Tibial artery (tissue), 4 donors: ENCODE measurements around the gene MGP.

ENCODE experiments used
- DNase-seq, 2 donors: peaks; one replicate each; pipeline ENCODE4 v3.0.0-alpha.2; 2019
- H3K27ac ChIP-seq, 2 donors: fragments of 200-600 bp; sonication (generic) in 1 of 2; 1 replicate in 1 of 2; 2 replicates in 1 of 2; pipeline ENCODE4 v1.5.1; 2018 to 2019; ENCODE audit warnings: mild to moderate bottlenecking in 1 of 2
- H3K27me3 ChIP-seq, 2 donors: fragments of 200-600 bp; sonication (generic) in 1 of 2; one replicate each; pipeline versions ENCODE4 v1.5.1 to v1.6.0; 2016 to 2019
- H3K36me3 ChIP-seq, 3 donors: fragments of 200-600 bp; sonication (generic) in 2 of 3; one replicate each; pipeline ENCODE4 v1.5.1; 2016 to 2019; ENCODE audit warnings: mild to moderate bottlenecking in 2 of 3
- H3K4me1 ChIP-seq, 4 donors: fragments of 200-600 bp; sonication (generic) in 2 of 4; 1 replicate in 3 of 4; 2 replicates in 1 of 4; pipeline ENCODE4 v1.5.1; 2016 to 2019
- H3K4me3 ChIP-seq, 2 donors: fragments of 200-600 bp; sonication (generic) in 1 of 2; 1 replicate in 1 of 2; 2 replicates in 1 of 2; pipeline ENCODE4 v1.5.1; 2018 to 2019; ENCODE audit warnings: mild to moderate bottlenecking in 2 of 2
- H3K9me3 ChIP-seq, 3 donors: fragments of 200-600 bp; sonication (generic) in 1 of 3; one replicate each; pipeline ENCODE4 v1.5.1; 2016 to 2019
- intact Hi-C: fragments of 100-400 bp; cut with DNase I; formaldehyde crosslinking; loops from one replicate; pipeline ENCODE4 v1.15.0; 2023; ENCODE audit warnings: low total_unique reads
- TF ChIP-seq, protein P1 (sequence below), 2 experiments: fragments of 200-600 bp in 1 of 2; fragments of 450-650 bp in 1 of 2; IDR thresholded peaks; one replicate each; pipeline ENCODE4 v1.5.1; 2017 to 2019; ENCODE audit warnings: antibody characterized with exemption in 2 of 2, mild to moderate bottlenecking in 1 of 2, moderate library complexity in 1 of 2

MGP gene

DNA sequence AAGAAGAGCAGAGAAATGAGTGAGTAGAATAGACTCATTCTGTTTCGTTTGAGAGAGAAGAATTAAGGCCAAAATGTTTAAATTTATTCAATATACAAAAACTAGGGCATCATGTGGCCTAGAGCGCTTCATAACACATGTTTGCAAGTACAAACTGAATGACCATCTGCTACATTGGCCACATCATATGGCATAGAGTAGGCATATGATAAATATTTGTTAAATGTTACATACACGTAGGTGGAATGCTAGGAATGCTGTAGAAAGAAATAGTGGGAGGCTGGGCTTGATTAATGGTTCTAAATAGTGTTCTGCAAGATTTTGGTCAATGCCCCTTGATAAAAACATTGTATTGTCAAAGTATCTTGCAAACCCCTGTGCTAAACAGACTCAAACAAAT lies 10.8 kb downstream of the MGP start:
- no peak for DNase-seq
- TF ChIP-seq, protein P1, sequence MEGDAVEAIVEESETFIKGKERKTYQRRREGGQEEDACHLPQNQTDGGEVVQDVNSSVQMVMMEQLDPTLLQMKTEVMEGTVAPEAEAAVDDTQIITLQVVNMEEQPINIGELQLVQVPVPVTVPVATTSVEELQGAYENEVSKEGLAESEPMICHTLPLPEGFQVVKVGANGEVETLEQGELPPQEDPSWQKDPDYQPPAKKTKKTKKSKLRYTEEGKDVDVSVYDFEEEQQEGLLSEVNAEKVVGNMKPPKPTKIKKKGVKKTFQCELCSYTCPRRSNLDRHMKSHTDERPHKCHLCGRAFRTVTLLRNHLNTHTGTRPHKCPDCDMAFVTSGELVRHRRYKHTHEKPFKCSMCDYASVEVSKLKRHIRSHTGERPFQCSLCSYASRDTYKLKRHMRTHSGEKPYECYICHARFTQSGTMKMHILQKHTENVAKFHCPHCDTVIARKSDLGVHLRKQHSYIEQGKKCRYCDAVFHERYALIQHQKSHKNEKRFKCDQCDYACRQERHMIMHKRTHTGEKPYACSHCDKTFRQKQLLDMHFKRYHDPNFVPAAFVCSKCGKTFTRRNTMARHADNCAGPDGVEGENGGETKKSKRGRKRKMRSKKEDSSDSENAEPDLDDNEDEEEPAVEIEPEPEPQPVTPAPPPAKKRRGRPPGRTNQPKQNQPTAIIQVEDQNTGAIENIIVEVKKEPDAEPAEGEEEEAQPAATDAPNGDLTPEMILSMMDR (IDR thresholded peaks at IDR 0.05), result no peak
- Histone ChIP-seq H3K27me3 (no peaks in the 10 kb centered on the region), H3K4me3 (no peak overlapping the region), H3K27ac (no peak overlapping the region), H3K36me3 (peaks cover 0 to 7% (median 0%) of the 10 kb centered on the region in 3 donors), H3K9me3 (no peaks in the 10 kb centered on the region), H3K4me1 (no peaks in the 10 kb centered on the region)
- intact Hi-C loops, result no loop called here

DNA sequence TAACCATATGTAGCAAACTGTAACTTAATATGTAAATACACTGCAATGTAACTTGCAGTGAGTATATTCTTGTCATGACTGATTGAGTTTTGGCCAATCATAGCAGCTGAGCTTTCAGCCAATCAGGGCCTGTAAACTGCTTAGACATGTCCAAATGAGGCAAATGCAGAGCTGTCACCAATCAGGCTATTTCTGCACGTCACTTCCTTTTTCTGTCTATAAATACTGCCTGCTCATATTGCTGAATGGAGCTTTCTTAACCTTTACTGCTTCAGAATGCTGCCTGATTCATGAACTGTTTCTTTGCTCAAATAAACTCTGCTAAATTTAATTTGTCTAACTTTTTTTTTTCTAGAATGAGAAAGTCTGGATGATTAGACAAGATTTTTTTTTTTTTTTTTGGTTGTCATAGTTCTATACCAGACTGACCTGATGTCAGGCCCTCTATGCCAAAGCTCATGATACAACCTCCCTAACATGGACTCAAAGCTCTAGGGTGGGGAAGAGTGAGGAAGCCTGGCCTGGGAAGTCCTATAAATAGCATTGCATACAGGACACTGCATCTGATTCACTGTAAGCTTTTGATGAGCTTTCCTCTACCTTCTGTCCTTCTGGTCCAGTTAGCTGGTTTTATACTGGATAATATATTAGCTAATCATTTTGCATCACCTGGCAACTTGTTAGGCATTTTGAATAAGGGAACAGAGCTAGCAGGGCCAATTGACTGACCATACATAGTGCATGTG lies 12.0 kb downstream of the MGP start:
- H3K27ac ChIP-seq, result no peak overlapping the region
- TF ChIP-seq, protein P1 (IDR thresholded peaks at IDR 0.05), result no peak
- H3K4me1 ChIP-seq, result no peaks in the 10 kb centered on the region
- no peak overlapping the region for H3K4me3 ChIP-seq
- DNase-seq, result no peak
- H3K36me3 ChIP-seq, result no peaks in the 10 kb centered on the region
- H3K9me3 ChIP-seq, result no peaks in the 10 kb centered on the region
- no peaks in the 10 kb centered on the region for H3K27me3 ChIP-seq
- intact Hi-C loops, result no loop called here

DNA sequence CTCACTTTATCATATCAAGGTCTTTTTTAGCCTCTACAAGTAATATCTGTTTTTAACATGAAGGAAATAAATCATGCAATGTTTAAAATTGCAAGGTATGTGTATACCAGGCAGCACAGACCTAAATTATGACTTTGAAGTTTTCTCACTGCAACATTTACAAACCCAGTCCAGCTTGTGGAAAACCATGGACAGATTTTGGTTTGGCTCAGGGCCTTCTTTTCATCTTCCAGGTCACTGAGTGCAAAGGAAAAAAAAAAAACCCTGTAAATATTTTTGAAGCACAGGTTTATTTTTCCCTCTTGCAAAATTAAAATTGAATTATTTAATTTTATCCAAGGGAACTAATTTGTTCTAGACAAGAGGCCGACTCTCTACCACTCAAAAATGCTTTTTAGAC lies 13.8 kb downstream of the MGP start:
- Histone ChIP-seq H3K4me3 (no peak overlapping the region), H3K36me3 (no peaks in the 10 kb centered on the region), H3K27me3 (no peaks in the 10 kb centered on the region), H3K27ac (no peak overlapping the region), H3K9me3 (no peaks in the 10 kb centered on the region), H3K4me1 (no peaks in the 10 kb centered on the region)
- no peak for DNase-seq
- intact Hi-C loops, result no loop called here
- TF ChIP-seq, protein P1 (IDR thresholded peaks at IDR 0.05), result no peak

DNA sequence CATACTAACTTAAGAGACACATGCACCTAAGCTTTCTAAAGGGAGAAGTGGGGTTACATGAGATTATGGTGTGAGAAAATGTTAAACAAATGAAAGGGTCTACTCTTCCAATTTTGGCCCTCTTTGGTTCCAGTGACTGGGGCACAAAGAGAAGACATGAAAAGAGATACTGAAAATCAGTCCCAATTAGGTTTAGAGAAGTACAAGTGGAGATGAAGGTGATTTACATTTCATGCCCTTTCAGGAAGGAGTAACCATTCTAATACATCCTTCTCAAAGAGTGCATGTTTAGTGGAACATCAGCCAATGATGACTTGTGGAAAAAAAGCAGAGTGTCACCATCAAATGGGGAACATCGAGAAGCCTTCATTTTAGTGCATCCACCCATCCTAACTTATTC lies 14.4 kb downstream of the MGP start:
- Histone ChIP-seq H3K27ac (no peak overlapping the region), H3K4me3 (no peak overlapping the region), H3K36me3 (no peaks in the 10 kb centered on the region), H3K27me3 (no peaks in the 10 kb centered on the region), H3K9me3 (no peaks in the 10 kb centered on the region), H3K4me1 (no peaks in the 10 kb centered on the region)
- TF ChIP-seq, protein P1 (IDR thresholded peaks at IDR 0.05), result no peak
- no peak for DNase-seq
- intact Hi-C loops, result no loop called here

DNA sequence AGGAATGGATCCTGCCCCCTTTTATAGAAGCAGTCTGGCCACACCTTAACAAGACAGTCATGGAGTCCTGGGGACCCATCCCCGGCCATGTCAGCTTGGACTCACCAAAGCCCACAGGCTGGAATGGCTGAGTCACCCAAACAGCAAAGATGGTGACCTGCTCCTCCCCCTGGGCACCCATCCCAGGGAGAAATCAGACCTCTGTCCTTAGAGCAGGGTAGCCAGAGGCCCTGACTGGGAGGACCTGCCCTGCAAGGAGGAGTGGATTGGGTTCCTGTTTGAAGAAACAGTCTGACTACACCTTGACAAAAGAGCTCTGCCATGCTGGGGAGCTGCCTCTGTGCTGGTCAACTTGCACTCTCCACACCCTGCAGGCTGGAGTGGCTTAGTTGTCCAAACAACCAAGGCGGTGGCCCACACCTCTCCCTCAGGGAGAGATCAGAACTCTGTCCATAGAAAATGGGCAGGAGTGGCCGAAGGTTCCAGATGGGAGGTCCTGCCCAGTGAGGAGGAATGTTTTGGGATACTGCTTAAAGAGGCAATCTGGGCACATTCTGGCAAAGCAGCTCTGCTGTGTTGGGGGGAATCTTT lies 16.6 kb downstream of the MGP start:
- intact Hi-C loops, result no loop called here
- Histone ChIP-seq H3K27me3 (no peaks in the 10 kb centered on the region), H3K4me3 (no peak overlapping the region), H3K9me3 (no peaks in the 10 kb centered on the region), H3K27ac (no peak overlapping the region), H3K36me3 (no peaks in the 10 kb centered on the region), H3K4me1 (no peaks in the 10 kb centered on the region)
- no peak for DNase-seq
- TF ChIP-seq, protein P1 (IDR thresholded peaks at IDR 0.05), result no peak
